ENCODE data around the gene API5.

DNA sequence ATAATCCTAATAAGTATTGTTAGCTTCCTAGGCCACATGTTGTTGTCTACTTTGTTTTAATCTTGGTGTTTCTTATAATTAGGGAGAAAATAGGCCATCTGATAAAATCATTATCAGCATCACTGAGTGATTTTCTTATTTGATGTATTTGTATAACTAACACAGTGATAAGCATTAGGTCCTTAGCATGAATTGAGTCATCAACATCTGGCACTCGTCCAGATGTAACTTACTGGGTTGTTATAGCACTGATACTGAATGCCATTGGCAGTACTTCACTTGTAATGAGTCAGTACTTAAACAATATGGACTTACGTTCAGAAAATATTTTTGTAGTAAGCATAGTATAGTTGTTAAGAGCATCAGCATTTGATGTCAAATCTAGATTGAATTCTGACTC lies 16.2 kb downstream of the API5 start:
- TF ChIP-seq, protein P1, sequence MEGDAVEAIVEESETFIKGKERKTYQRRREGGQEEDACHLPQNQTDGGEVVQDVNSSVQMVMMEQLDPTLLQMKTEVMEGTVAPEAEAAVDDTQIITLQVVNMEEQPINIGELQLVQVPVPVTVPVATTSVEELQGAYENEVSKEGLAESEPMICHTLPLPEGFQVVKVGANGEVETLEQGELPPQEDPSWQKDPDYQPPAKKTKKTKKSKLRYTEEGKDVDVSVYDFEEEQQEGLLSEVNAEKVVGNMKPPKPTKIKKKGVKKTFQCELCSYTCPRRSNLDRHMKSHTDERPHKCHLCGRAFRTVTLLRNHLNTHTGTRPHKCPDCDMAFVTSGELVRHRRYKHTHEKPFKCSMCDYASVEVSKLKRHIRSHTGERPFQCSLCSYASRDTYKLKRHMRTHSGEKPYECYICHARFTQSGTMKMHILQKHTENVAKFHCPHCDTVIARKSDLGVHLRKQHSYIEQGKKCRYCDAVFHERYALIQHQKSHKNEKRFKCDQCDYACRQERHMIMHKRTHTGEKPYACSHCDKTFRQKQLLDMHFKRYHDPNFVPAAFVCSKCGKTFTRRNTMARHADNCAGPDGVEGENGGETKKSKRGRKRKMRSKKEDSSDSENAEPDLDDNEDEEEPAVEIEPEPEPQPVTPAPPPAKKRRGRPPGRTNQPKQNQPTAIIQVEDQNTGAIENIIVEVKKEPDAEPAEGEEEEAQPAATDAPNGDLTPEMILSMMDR (IDR thresholded peaks at IDR 0.05 in 4 of 5, conservative IDR thresholded peaks at IDR 0.05 in 1 of 5) = no peak
- no peak for TF ChIP-seq POLR2A (IDR thresholded peaks at IDR 0.05)

Data from gastrocnemius medialis (tissue), 4 donors.